Mesenteric fat pad (tissue), 1 donor: ENCODE data around the gene FUZ. TPM values are rescaled to one million over a fixed set of nuclear protein-coding genes. Genes with fewer than 3 reads are reported as not detected.
A peak's percentile ranks its signal among the peaks of the same experiment; 100 is the strongest.

Experiments
- DNase-seq: peaks from one replicate; pipeline ENCODE4 v3.0.0-alpha.2; 2020; ENCODE audit warnings: low spot score
- long read RNA-seq: library from polyadenylated mRNA; unstranded; transcript quantifications from one replicate; pipeline ENCODE4 v2.0.0, GENCODE V29; 2020
- total RNA-seq: library from RNA; stranded (reverse); fragmentation: NEBNext Ultra II Directional; extraction: Animal tissue kit (Norgen Biotek cat#: 25700); gene quantifications from one replicate; pipeline ENCODE4 v1.2.1, GENCODE V29; 2021
- donor health status: DM: yes; HTN: yes; CAD: no.

The FUZ gene
- 12.7 TPM for total RNA-seq
- long read RNA-seq, transcript FUZ-216 (11 exons, 1,524 nt) = minor isoform, 6 of 51 reads
- long read RNA-seq, transcript FUZ-201 (11 exons, 1,675 nt) = major isoform, 26 of 51 reads
- long read RNA-seq, partial matches to known transcripts = 1 of 51 reads
- long read RNA-seq, other reads (novel, unspliced or antisense) = 15 of 51 reads

GRCh38 chr19:49812997-49813861, at the start of gene FUZ:
Gene FUZ (minus strand): TSS chr19:49813292. CDS start chr19:49813106, 186 bp downstream.
- peak; percentile 97 for DNase-seq

- DNase-seq = no peak
These were observed 49.5 kb upstream of the FUZ start for GRCh38 chr19:49862391-49863253.

- DNase-seq = no peak
These were observed 48.7 kb upstream of the FUZ start for GRCh38 chr19:49861541-49862378.

GRCh38 chr19:49861107-49861506, 48.0 kb upstream of the FUZ start:
- no peak for DNase-seq

GRCh38 chr19:49860336-49861102, 47.4 kb upstream of the FUZ start:
- DNase-seq = no peak

- DNase-seq = no peak
These were observed 46.7 kb upstream of the FUZ start for GRCh38 chr19:49859682-49860335.

GRCh38 chr19:49858088-49858985, 45.2 kb upstream of the FUZ start:
- no peak for DNase-seq

GRCh38 chr19:49857838-49858087, 44.7 kb upstream of the FUZ start:
- DNase-seq = no peak

GRCh38 chr19:49857061-49857837, 44.2 kb upstream of the FUZ start:
- DNase-seq = no peak

- no peak for DNase-seq
These were observed 43.5 kb upstream of the FUZ start for GRCh38 chr19:49856574-49857021.

GRCh38 chr19:49855676-49856573, 42.8 kb upstream of the FUZ start:
- DNase-seq = no peak

- no peak for DNase-seq
These were observed 42.2 kb upstream of the FUZ start for GRCh38 chr19:49855277-49855675.

GRCh38 chr19:49854378-49855263, 41.5 kb upstream of the FUZ start:
- DNase-seq = no peak

GRCh38 chr19:49853852-49854377, 40.8 kb upstream of the FUZ start:
- DNase-seq = no peak

- no peak for DNase-seq
These were observed 39.6 kb upstream of the FUZ start for GRCh38 chr19:49852631-49853126.
